Stimulated activated naive CD4-positive, alpha-beta T cell treated with Interleukin-2 at 50 U/mL for 16 hours (primary cell): Measurements from ENCODE around the gene VNN1.
"Not testable (repeated sequence)": the region's sequence is repeated elsewhere in the genome, so short reads cannot be mapped to it uniquely, and the experiment has no call there.

ENCODE experiments used
- DNase-seq: peaks from one replicate; lab custom pipeline; 2025; lab: John Stamatoyannopoulos, UW

Gene VNN1

DNA sequence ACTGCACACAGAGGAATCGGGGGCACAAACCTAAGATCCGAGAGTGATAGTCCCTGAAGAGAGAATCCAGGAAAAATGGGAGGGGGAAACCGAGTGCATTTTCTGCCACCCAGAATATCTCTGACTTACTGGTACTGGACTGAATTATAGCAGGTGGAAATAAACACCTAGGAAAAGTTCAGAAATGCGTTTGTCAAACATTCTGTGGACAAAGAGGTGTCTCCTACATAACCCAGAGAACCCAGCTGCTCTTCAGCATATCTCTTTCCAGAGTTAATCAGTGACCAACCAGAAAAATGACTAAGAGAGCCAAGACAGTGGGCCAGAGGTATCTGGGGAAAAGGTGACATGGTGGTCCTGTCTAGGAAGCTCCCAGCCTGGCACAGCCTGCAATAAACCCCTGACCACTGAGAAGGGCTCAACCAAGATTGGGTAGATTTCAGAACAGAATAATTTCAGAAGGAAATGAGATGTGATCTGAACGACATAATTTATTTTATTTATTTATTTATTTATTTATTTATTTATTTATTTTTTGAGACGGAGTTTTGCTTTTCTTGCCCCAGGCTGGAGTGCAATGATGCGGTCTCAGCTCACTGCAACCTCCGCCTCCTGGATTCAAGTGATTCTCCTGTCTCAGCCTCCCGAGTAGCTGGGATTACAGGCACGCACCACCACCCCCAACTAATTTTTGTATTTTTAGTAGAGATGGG, 6.0 kb upstream of the VNN1 start:
- no peak for DNase-seq

DNA sequence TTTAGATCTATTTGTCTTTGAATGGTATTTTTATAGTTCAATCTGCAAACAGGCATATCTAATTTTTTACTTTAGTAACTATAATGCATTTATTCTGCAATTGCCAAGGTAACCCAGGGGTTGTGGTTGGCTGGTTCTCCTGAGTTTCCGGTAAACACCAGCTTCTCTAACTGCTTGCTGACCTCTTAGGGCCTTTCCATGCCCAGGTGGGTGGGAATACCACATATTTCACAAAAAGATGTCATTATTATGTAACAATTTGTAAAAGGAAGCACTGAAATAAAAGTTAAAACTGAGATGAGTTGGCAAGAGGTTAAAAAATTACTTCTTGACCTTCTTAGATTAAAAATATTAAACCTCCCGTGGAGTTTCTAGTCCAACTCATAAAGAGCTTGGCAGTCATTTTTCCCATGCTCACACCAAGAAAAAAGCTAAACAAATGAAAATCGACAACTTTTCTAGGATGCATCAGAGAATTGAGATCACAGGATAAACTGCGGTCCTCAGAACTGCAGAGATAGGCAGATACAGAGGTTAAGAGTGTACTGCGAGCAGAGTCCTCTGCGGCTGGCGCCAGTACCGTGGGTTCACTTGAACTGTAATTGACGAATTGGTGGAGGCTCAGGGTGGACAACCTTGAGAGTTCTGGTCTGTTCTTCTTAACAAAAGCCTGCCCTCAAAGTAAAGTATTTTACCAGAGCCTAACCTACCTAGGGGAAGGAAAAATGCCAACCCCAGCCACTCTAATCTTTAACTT, 2.2 kb upstream of the VNN1 start:
- DNase-seq = no peak

GRCh38 chr6:132715204-132715603, 1.3 kb upstream of the VNN1 start:
- no peak for DNase-seq

DNA sequence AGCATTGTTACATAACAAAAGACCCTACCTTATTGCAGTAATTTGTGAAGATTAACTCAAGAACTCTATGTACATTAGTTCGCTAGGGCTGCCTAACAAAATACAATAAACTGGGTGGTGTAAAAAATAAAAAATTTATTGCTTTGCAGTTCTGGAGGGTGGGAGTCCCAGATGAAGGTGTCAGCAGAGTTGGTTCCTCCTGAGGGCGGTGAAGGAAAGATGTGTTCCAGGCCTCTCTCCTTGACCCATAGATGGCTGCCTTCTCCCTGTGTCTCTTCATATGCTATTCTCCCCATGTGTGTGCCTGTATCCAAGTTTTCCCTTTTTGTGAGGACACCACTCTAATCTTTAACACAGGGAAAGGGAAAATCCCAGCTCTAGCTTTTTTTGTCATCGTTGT, 305 bp upstream of the VNN1 start:
- DNase-seq = no peak

GRCh38 chr6:132712366-132712765, 1.5 kb downstream of the VNN1 start:
- DNase-seq = no peak

- DNase-seq = no peak
Measured at GRCh38 chr6:132708771-132709170, 5.1 kb downstream of the VNN1 start.

DNA sequence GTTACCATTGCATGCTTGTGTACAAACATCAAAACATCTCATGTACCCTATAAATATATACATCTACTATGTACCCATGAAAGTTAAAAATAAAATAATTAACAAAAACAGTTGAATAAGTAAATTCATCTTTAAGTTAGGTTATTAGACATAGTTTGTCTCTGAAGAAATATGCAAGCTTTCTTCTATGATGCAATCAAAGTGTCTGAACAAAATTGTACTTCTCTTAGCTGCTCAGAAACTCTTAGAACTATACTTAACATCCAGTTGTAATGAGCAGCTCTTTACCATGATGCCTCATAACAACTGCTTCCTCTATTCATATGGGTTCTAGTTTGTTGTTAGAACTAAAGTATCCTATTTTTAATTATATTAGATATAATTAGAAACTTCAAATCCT, 5.9 kb downstream of the VNN1 start:
- DNase-seq = no peak

- DNase-seq = not testable (repeated sequence)
Measured at GRCh38 chr6:132706756-132707155, 7.1 kb downstream of the VNN1 start.

DNA sequence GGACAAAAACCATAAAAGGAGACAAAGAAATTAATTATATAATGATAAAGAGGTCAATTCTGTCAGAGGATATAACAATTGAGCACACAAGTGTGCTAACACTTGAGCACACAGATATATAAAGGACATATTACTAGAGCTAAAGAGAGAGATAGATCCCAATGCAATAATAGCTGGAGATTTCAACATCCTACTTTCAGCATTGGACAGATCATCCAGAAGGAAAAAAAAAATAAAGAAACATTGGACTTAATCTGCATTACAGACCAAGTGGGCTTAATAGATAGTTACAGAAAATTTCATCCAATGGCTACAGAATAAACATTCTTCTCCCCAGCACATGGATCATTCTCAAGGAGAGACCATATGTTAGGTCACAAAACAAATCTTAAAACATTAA, 9.9 kb downstream of the VNN1 start:
- no peak for DNase-seq

DNA sequence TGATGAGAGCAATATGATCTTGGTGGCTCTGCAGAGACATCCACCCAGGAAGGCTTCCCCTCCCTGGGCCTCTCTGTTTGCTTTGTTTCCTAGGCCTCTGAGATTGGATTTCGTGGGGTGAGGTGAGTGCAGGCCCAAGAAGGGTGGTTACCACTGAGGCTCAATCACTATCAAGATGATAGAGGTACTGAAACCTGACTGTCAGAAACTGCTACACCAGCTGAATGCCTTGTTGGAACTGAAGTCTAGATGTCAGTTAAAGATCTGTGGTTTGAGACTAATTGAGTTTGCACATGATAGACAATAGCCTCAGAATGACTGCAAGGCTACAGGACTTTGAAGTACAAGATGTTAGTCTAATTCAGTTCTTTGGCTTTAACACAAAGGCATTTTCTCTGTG, 15.2 kb downstream of the VNN1 start:
- no peak for DNase-seq

DNA sequence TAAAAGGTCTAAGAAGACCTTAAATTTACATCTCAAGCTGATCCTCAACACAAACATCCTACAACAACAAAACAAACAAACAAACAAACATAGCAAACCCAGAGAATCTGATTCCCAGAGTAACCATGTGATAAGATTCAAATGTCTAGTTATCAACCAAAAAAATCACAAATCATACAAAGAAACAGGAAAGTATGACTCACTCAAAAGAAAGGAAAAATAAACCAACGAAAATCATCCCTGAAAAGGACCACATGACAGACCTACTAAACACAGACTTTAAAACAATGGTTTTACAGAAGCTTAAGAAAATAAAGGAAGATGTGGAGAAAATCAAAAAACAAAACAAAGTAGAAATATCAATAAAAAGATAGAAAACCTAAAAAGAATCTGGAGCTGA, 18.1 kb downstream of the VNN1 start:
- no peak for DNase-seq

DNA sequence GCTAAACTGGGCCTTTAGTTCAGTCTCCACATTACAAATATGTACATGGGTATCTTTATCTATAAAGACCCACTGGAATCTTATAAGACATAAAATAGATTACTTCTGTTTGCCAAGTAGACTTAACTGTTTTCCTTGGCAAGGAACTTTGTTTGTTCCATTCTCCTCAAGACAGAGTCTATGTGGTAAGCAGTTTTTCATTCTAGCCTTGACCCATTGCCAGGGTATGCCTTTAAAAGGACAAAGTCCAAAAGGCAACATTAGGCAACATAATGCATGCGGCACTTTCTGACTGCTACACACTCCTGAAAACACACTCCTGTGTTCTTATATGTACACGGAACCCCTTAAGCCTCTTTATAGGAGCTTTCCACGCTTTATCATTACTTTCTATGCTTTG, 20.4 kb downstream of the VNN1 start:
- no peak for DNase-seq

DNA sequence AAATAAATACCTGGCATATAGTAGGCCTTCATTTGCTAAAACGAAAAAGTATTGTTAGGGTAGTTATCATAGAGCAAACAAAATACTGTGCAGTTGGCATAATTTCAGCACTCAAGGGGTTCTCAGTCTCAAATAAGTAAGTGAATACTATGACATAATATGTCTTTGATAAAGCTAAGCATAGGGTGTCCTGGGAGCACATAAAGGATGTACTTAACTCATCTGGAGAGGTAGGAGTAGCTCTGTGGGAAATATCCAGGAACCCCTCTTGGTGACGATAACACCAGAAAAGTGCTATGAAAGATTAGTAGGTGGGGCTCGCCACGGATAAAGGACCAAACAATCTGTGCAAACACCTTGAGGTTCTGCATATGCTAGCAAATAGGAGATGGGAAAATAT, 23.2 kb downstream of the VNN1 start:
- no peak for DNase-seq

DNA sequence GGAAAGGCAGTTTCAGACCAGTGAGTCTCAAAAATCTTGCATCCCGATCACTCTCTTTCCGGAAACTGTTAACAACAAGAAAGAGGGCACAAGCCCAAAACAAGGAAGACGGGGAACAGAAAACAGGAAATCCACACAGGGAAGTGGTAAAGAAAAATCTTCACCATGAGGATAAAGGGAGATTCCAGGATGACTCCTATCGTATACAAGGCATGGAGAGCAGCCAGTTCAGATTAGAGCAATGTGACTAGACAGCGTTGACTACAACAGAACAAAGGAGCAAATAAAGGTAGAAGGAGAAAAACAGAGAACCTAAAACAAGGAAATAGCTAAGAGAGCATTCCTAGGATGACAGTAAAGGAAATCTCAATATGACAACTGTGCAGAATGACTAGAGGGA, 26.5 kb downstream of the VNN1 start:
- no peak for DNase-seq

DNA sequence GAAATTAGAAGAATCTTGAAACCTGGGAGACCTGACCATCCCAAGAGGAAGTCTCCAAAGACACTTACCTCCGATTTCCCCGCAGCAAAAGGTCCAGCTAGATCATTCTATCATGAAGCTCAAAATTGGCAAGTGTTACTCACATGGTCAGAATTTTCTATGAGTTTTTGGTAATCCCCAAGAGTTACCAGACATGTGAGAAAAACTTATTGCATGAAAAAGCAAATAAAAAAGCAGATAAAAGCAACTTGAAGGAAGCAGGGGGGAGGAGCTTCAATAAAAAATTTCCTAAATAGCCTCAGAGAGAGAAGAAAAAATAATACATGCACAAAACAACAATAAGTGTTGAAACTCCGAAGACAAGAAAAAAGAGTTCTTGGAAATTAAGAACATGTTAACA, 27.3 kb downstream of the VNN1 start:
- DNase-seq = no peak

DNA sequence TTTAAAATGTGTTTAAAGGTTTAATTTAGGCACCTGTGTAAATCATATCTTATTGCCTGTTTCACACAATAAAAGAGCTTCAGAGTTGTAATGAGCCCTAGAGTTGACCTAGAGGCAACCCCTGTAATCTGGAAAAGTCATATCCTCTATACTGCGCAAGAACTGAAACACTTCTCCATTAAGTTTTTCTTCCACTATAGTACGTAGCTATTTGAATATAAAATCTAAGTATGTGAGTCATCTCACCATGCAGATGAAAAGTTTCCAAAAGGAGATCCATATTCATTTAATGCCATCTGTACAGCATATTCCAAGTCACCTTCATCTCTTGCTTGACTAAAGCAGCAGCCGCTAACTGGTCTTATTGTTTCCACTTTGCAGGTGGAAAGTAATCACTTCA, 28.8 kb downstream of the VNN1 start:
- no peak for DNase-seq

- no peak for DNase-seq
Measured at GRCh38 chr6:132684272-132684671, 29.6 kb downstream of the VNN1 start.

DNA sequence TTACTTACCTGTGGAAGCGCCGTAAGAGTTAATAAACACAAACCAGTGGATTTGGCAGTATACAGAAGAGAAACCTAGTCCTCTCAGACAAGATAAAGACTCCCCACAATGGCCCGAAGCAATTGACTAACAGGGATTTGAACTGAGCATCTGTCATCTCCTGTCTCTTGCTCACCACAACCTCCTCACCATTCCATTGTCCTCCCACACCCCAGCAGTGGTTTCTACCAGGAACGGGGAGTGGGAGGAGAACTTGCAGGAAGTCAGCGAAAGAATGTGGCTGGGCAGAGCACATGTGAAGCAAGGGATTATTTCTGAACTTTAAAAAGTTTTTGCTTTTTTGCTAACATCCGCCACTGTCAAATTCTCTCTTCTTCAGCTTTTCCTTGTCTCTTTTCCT, 30.3 kb downstream of the VNN1 start:
- no peak for DNase-seq

DNA sequence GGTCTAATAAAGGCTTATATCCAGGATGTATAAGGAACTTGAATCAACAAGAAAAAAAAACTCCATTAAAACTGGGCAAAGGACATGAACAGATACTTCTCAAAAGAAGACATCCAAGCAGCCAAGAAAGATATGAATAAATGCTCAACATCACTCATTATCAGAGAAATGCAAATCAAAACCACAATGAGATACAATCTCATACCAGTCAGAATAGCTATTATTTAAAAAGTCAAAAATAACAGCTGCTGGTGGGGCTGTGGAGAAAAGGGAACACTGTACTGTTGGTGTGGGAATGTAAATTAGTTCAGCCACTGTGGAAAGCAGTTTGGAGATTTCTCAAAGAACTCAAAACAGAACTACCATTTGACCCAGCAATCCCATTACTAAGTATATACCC, 34.8 kb downstream of the VNN1 start:
- not testable (repeated sequence) for DNase-seq

DNA sequence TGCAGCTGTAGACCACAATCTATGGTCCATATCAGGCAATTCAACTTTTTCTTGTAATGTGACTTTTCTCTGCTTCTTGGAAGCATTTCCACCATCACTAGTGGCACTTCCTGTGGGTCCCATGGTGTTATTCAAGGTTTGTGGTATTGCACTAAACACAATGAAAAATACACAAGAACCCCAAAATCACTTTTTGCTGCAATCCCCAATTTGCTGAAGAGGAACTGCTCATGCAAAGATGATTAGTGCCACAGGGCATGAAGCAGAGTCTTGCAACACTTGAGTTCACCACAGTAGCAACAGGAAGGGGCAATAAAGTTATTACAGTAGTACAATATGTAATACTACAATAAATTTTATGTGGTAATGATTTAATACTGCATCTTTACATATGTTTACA, 38.1 kb downstream of the VNN1 start:
- DNase-seq = no peak

- no peak for DNase-seq
Measured at GRCh38 chr6:132675002-132675401, 38.9 kb downstream of the VNN1 start.

DNA sequence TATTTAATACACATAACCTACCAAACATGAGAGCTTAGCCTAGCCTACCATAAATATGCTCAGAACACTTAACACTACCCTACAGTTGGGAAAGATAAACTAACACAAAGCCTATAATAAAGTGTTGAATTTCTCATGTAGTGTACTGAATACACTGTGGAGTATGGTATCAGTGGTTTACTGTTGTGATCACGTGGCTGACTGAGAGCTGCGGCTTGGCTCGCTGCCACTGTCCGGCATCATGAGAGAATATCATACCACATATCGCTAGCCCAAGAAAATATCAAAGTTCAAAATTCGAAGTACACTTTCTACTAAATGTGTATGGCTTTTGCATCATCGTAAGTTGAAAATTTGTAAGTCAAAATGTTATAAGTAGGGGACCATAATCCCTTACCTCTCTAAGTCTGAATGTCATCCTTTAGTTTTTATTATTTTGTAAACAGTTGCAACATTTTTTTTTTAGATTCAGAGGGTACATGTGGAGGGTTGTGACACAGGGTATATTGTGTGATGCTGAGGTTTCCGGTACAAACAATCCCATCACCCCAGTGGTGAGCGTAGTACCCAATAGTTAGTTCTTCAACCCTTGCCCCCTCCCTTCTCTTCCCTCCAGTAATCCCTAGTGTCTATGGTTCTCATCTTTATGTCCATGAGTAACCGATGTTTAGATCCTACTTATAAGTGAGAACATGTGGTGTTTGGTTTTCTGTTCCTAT, 40.3 kb downstream of the VNN1 start:
- no peak for DNase-seq

- DNase-seq = no peak
Measured at GRCh38 chr6:132671295-132671694, 42.6 kb downstream of the VNN1 start.
